ENCODE results near the gene CALML3. TPM values are rescaled to one million over a fixed set of nuclear protein-coding genes. Genes with fewer than 3 reads are reported as not detected.

CALML3 gene
- total RNA-seq, 1 experiment from 2014 or later: not detected

- H3K27ac ChIP-seq (ENCODE audit: insufficient read length, low read depth, low read length): no peak overlapping the region
- no peak overlapping the region for H3T11ph ChIP-seq (ENCODE audit: low read length)
- Mint-ChIP-seq H3K4me3 (no peak overlapping the region), H3K27ac (peak overlapping the region in 1 of 3 experiments; percentile 47; a peak in 1 of 7 replicates), H3K27me3 (ENCODE audit: low read depth) (peaks cover 4% of the 10 kb centered on the region), H3K9me3 (peaks cover 9 to 11% of the 10 kb centered on the region in 2 experiments), H3K4me1 (peaks cover 14 to 16% of the 10 kb centered on the region in 2 experiments; a peak in 3 of 4 replicates), H3K36me3 (ENCODE audit: insufficient read depth in 1 of 3, low read depth in 3 of 3) (peaks cover 3 to 11% (median 5%) of the 10 kb centered on the region in 3 experiments)
- H2AFZ ChIP-seq (ENCODE audit: low read length): no peak overlapping the region
- no peak overlapping the region for H2BK120ac ChIP-seq (ENCODE audit: low read depth, low read length, poor library complexity, severe bottlenecking)
- no peak overlapping the region for H2BK20ac ChIP-seq (ENCODE audit: low read depth, low read length, poor library complexity, severe bottlenecking)
- no peak for DNase-seq
- H3K4me1 ChIP-seq (ENCODE audit: insufficient read depth, low read length): no peaks in the 10 kb centered on the region
- no peak overlapping the region for H3K4ac ChIP-seq (ENCODE audit: low read depth, low read length)
- H2BK15ac ChIP-seq (ENCODE audit: low read depth, low read length): no peak overlapping the region
- H3K79me1 ChIP-seq (ENCODE audit: insufficient read depth, low read depth, low read length, poor library complexity, severe bottlenecking): no peaks in the 10 kb centered on the region
- H3K9ac ChIP-seq (ENCODE audit: extremely low read depth, insufficient read length, low read length): no peak overlapping the region
- no peak overlapping the region for H2BK12ac ChIP-seq (ENCODE audit: insufficient read length, low read depth, low read length)
- no peak overlapping the region for H3K23ac ChIP-seq (ENCODE audit: insufficient read length, low read depth, low read length)
- no peaks in the 10 kb centered on the region for H3K79me2 ChIP-seq (ENCODE audit: insufficient read depth, low read length)
- H4K5ac ChIP-seq (ENCODE audit: insufficient read length, low read depth, low read length): no peak overlapping the region
- H2BK5ac ChIP-seq (ENCODE audit: insufficient read length, low read length): no peak overlapping the region
- no peak overlapping the region for H3K4me2 ChIP-seq (ENCODE audit: insufficient read depth, insufficient read length, low read length)
- H3K56ac ChIP-seq (ENCODE audit: insufficient read length, low read depth, low read length): no peak overlapping the region
- no peaks in the 10 kb centered on the region for H4K20me1 ChIP-seq (ENCODE audit: control insufficient read depth, insufficient read depth, insufficient read length)
- no peak for TF ChIP-seq CTCF (conservative IDR thresholded peaks at IDR 0.05)
- H3K14ac ChIP-seq (ENCODE audit: insufficient read depth, low read length): no peak overlapping the region
- no peak overlapping the region for H2AK5ac ChIP-seq (ENCODE audit: insufficient read length, low read length)
- WGBS (ENCODE audit: extremely low coverage, insufficient read length, low lambda C conversion rate): no CpG with 5 or more reads among the region's 13 CpGs
- no peak overlapping the region for H4K8ac ChIP-seq (replicated peaks; ENCODE audit: insufficient read length, low read depth, low read length)
- no peaks in the 10 kb centered on the region for H3K23me2 ChIP-seq (ENCODE audit: insufficient read length, low read depth, low read length, poor library complexity, severe bottlenecking)
- H3K27me3 ChIP-seq (ENCODE audit: insufficient read depth, low read length): no peaks in the 10 kb centered on the region
- no peak overlapping the region for H3K18ac ChIP-seq (ENCODE audit: insufficient read length, low read depth, low read length)
- peaks cover 6% of the 10 kb centered on the region for H3K9me3 ChIP-seq (ENCODE audit: control insufficient read depth, low read depth, low read length)
- H4K91ac ChIP-seq (ENCODE audit: insufficient read length, low read depth, low read length): no peak overlapping the region
Measured at GRCh38 chr10:5492929-5493576, 31.7 kb upstream of the CALML3 start.

Data from H9 (cell line).